ENCODE measurements around the gene ZSWIM1. TPM values are rescaled to one million over a fixed set of nuclear protein-coding genes. Genes with fewer than 3 reads are reported as not detected.
A peak's percentile ranks its signal among the peaks of the same experiment; 100 is the strongest.

Gene ZSWIM1
- total and polyA plus RNA-seq, 2 donors (not counting 3 experiments of a cell fraction or from before 2014, with no cell fraction given) = 8.5 to 10.0 TPM

DNA sequence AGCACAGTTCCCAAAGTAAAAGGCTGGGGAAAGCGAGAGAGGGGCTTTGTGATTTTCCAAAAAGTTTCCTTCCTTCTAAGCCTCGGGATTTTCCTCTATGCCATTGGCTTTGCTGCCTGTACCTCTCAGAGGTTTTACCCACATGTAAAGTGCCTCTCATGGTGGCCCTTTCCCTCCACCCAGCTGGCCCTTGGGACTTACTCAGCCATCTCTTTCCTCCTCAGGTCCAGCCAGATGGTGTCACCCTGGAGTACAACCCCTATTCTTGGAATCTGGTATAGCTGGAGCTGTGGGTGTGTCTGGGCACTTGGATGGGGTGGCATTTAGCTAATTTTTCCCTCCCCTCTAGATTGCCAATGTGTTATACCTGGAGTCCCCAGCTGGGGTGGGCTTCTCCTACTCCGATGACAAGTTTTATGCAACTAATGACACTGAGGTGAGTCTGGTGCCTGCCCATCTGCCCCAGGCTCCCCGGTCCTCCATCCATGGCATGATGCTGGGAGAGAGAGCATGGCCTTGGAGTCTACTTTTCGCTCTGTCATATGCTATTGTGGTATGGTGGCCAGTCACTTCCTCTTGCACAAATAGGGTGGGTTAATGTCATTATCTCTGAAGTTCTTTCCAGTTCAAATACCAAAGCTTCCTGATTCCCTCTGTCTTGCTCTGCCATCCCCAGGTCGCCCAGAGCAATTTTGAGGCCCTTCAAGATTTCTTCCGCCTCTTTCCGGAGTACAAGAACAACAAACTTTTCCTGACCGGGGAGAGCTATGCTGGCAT lies 11.2 kb downstream of the ZSWIM1 start:
- FAIRE-seq (peak; percentile 70), DNase-seq (ENCODE audit: low read depth, low spot score) (peak; percentile 35)
- CTCF ChIA-PET = interaction anchor here (0.7 to 4.9 kb wide), 6 partner anchors 18 to 78 kb away, joined by 3 to 50 read pairs (median 28); partner anchors contain the start of genes PCIF1, PLTP and ZNF335
- TF ChIP-seq, protein P1, sequence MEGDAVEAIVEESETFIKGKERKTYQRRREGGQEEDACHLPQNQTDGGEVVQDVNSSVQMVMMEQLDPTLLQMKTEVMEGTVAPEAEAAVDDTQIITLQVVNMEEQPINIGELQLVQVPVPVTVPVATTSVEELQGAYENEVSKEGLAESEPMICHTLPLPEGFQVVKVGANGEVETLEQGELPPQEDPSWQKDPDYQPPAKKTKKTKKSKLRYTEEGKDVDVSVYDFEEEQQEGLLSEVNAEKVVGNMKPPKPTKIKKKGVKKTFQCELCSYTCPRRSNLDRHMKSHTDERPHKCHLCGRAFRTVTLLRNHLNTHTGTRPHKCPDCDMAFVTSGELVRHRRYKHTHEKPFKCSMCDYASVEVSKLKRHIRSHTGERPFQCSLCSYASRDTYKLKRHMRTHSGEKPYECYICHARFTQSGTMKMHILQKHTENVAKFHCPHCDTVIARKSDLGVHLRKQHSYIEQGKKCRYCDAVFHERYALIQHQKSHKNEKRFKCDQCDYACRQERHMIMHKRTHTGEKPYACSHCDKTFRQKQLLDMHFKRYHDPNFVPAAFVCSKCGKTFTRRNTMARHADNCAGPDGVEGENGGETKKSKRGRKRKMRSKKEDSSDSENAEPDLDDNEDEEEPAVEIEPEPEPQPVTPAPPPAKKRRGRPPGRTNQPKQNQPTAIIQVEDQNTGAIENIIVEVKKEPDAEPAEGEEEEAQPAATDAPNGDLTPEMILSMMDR (IDR thresholded peaks at IDR 0.05; ENCODE audit: extremely low read depth in 1 of 2, insufficient read depth in 1 of 2, low read depth in 1 of 2, low read length in 2 of 2) = peak in 1 of 2 donors; percentile 5
- TF ChIP-seq MYC (IDR thresholded peaks at IDR 0.05; ENCODE audit: low read depth, low read length) (no peak), EZH2 (IDR thresholded peaks at IDR 0.05; ENCODE audit: borderline replicate concordance, low read depth, low read length, severe bottlenecking) (no peak)
- dilution Hi-C loops (cut with MboI; ENCODE audit: extremely low pct_ligation_motif_present, low sequenced_read_pairs) (no loop called here), intact Hi-C loops (cut with micrococcal nuclease) (no loop called here)
- Histone ChIP-seq H3K9me1 (replicated peaks; ENCODE audit: control insufficient read depth, extremely low read depth, insufficient read depth, low read length) (no peaks in the 10 kb centered on the region), H3K9ac (replicated peaks; ENCODE audit: extremely low read depth, insufficient read depth, low read length) (peak overlapping the region; percentile 65), H3K36me3 (ENCODE audit: control insufficient read depth in 2 of 2, extremely low read depth in 1 of 2, insufficient read depth in 2 of 2, low read length in 2 of 2) (peaks cover 4 to 21% of the 10 kb centered on the region in 2 experiments), H3K9me3 (replicated peaks; ENCODE audit: control insufficient read depth, insufficient read depth, low read length) (no peaks in the 10 kb centered on the region), H3K4me1 (ENCODE audit: control insufficient read depth, extremely low read depth, insufficient read depth, low read length) (peaks cover 22% of the 10 kb centered on the region), H3K27ac (ENCODE audit: insufficient read depth, low read depth, low read length) (no peak overlapping the region), H3K79me2 (ENCODE audit: control insufficient read depth, insufficient read depth, low read length) (no peaks in the 10 kb centered on the region), H2AFZ (ENCODE audit: low read depth, low read length) (no peak overlapping the region), H3K27me3 (ENCODE audit: control insufficient read depth in 2 of 2, insufficient read depth in 2 of 2, low read length in 2 of 2) (no peaks in the 10 kb centered on the region), H4K20me1 (replicated peaks; ENCODE audit: control insufficient read depth, extremely low read depth, insufficient read depth, low read length) (no peaks in the 10 kb centered on the region), H3K4me2 (ENCODE audit: insufficient read depth, low read length) (peak overlapping the region; percentile 73), H3K4me3 (replicated peaks in 1 of 3; ENCODE audit: insufficient read depth in 1 of 3, low read depth in 1 of 3, low read length in 3 of 3) (peak overlapping the region in 2 of 3 experiments; percentile 47 to 81)
- BruUV-seq (replicated peaks) = no TSS peak
- POLR2A ChIA-PET = interaction anchor here (0.6 to 3.5 kb wide), 3 partner anchors 20 to 65 kb away, joined by 3 to 26 read pairs (median 3); partner anchors contain the start of genes PCIF1 and PLTP

All from endothelial cell of umbilical vein (primary cell).